Glomerular visceral epithelial cell (primary cell): ENCODE data around the gene TNFSF11.
"Not testable (repeated sequence)": the region's sequence is repeated elsewhere in the genome, so short reads cannot be mapped to it uniquely, and the experiment has no call there.

Experiments
- DNase-seq: peaks from one replicate; pipeline ENCODE4 v3.0.0-alpha.2; 2016; ENCODE audit errors: extremely low spot score

The TNFSF11 gene

DNA sequence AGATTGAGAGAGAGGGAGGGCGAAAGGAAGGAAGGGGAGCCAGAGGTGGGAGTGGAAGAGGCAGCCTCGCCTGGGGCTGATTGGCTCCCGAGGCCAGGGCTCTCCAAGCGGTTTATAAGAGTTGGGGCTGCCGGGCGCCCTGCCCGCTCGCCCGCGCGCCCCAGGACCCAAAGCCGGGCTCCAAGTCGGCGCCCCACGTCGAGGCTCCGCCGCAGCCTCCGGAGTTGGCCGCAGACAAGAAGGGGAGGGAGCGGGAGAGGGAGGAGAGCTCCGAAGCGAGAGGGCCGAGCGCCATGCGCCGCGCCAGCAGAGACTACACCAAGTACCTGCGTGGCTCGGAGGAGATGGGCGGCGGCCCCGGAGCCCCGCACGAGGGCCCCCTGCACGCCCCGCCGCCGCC, at the start of gene TNFSF11:
Gene TNFSF11 (plus strand): TSS at position 142 of the 400 bp plus-strand sequence. CDS start 152 bp downstream, at position 294.
- no peak for DNase-seq

- DNase-seq, result peak; percentile 74
Measured at GRCh38 chr13:42524487-42525034, 49.4 kb upstream of the TNFSF11 start.

DNA sequence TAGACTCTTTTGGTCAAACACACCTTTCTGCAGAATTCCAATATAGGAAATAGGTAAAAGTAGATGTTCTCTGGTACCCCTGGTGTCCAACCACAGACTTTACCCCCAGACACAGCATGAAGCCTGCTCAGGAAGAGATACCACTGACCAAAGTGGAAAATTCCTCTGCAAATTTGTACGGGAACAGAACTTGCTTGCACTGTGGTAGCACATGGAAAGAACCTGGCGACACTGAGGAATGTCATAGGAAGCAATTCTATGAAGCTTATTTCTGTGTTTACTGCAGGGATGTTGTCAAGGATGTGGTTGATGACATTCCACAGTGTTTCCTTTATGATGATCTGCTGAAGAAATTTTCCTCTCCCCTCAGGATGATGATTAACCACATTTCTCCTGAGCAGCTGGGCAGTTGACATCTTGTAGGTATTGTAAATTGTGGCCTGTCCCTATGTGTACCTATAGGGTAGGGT, 48.9 kb upstream of the TNFSF11 start:
- DNase-seq, result peak; percentile 89

DNA sequence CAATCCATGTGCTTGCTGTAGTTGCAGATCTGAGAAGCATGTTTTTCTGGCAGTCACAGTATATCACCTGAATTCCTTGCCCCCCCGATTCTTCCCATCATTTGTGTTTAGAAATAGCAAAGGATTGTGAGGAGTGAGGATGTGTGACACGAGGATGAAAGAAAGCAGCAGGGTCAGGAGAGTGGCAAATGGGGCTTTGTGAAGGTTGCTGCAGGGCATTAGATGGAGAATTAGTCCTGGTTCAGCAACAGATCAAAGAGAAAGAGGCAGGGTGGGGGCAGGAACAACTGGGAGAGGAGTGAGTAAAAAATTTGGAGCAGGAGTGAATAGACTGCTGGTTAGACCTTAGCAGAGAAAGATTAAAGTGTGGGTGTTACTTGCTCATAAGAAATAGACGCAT, 47.7 kb upstream of the TNFSF11 start:
- no peak for DNase-seq

DNA sequence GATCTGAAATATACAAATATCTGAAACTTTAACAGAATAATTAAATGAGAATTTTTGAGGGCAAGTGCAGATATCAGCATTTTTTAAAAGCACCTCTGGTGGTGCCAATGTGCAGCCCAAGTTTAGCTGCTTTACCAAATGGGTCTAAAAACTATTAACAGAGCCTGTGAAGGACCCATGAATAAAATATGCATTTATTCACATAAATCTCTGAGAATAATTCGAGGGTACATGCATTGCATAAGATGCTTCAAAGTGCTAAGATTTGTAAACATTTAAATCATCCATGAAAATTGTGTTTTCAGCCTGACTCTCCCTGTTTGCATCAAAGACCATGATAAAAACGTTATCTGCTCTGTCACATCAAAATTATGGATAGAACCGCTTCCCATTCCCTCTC, 47.1 kb upstream of the TNFSF11 start:
- DNase-seq, result no peak

GRCh38 chr13:42532561-42533335, 41.2 kb upstream of the TNFSF11 start:
- no peak for DNase-seq

- DNase-seq, result no peak
Measured at GRCh38 chr13:42533336-42533591, 40.7 kb upstream of the TNFSF11 start.

DNA sequence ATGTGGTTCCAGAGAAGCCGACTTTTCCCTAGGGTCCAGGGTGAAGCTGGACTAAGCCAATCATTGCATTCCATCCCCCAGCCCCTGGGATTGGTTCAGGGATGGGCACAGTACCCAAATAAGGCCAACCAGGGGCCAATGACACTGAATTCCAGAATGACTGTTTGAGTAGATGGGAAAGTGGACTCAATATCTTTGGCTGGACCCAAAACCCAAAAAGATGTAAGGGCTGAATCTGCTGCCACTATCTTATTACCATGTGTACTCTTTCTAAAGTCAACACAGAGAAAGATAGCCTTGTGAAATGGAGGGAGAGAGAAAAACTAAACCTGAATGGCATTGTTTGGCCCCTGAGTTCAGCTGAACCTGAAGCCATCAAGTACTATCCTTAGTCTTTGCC, 39.2 kb upstream of the TNFSF11 start:
- DNase-seq, result no peak

- no peak for DNase-seq
Measured at GRCh38 chr13:42538996-42539395, 35.0 kb upstream of the TNFSF11 start.

DNA sequence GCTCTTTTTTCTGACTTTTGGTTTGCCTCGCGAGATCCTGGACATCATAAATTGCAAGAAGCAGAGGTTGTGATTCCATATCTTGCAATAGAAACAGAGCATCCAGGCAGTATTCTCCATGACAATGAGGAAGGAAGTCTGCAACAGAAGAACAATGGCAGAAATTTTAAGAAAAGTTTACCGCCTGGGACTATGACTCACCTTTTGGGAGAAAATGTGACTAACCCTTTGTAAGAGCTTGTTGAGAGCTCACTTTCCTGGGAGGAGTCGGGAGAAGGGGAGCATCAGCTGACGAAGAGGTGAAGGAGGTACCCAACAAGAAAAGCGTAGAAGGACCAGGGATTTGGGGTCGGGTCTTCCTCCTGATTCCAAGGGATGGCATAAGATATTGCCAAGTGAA, 34.3 kb upstream of the TNFSF11 start:
- DNase-seq, result no peak

- no peak for DNase-seq
Measured at GRCh38 chr13:42543215-42543797, 30.6 kb upstream of the TNFSF11 start.

DNA sequence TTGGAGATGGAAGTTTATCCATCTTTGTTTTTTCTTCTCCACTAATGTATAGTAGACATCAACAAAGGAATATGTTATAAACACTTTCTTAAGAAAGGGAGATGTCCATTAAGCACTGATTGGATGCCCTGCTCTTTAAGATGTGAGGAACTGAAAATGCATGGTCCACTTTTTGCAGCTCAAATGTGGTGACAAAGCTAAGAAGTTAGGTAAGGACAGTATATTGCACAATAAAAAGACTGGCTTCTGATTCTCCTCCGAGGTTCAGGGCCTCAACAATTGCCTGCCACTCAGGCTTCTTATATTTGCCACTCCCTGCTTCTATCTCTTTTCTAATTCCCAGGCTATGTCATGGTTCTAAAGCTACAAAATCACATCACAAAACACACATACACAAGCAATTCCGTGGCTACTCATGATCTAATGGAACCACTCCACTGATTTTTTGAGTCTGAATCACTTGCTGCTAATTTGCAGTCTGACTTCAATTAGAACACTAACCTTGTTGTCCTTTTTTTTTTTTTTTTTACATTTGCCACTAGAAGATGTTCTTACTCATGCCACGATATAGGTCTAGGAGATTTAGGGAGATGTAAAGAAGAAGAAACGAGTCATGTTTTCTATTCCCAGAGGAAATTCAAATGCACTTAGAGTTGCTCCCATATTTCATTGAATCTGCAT, 29.6 kb upstream of the TNFSF11 start:
- DNase-seq, result no peak

DNA sequence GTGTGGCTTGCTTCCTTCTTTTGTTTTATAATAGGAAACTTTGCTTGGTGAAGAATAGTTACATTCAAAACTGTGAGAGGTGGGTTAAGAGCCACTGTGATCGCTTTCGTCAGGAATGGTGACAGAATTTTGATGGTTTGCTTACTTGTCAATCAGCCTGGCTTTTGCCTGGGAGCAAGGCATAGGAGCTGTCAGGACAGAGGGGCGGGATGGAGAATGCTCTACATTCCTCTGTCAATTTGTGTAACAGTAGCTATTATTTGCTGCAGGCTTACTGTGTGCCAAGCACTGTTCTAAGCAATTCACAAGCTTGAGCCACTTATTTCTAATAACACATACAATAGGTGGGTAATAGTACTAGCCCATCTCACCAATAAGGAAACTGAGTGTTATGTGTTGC, 28.1 kb upstream of the TNFSF11 start:
- DNase-seq, result no peak

DNA sequence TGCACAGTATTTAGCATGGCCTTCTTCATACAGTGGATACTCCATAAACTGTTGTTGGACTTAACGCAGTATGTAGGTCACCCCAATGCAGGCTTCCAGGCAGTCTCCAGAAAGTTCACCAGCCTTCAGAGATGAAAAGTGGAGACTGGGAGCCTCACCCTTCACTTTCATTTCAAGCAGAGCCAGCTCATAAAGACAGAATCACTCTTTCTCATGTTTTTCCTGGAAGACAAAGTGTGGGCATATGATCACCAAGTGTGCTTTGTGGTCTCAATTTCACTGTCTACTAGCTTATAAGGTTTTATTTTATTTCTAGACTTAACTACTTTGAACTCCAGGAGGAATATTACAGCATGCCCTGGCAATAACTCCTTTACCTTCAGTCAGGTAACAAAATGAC, 26.3 kb upstream of the TNFSF11 start:
- no peak for DNase-seq

DNA sequence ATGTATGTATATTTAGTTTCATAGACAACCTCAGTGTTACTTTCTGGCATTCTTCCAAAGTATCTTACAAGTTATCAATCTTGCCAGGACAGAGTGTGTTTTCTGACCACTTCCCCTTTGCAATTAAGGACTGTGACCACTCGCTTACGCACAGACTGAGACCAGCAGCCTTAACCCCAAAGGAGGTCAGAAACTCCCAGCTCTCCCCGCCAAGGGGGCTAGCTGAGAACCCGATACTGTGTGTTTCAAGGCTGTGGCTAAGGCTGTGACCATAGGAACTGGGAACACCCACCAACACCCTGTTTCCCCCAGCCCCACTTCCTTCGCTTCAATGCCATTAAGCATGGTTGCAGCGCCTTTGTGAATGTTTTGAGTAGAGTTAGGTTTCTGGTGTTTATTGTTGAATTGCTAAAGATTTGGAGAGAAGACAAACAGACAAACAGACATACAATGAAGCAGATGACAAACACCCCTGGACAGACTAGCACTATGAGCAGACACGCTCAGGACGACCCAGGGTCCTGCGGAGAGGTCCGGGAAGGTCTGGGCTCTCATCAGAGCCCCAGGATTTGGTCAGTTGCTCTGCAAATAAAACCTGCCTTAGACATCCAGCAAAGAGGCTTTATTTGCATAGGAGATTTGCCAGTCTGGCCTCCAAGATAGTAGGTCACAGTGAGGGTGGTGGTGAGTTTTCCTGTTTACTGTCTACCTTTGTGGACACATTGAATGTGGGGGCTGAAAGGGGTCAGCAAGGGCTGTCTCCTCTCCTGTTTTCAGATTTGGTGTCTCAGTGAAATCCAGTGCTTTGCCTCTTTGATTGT, 25.0 kb upstream of the TNFSF11 start:
- no peak for DNase-seq

GRCh38 chr13:42549552-42549936, 24.4 kb upstream of the TNFSF11 start:
- no peak for DNase-seq

DNA sequence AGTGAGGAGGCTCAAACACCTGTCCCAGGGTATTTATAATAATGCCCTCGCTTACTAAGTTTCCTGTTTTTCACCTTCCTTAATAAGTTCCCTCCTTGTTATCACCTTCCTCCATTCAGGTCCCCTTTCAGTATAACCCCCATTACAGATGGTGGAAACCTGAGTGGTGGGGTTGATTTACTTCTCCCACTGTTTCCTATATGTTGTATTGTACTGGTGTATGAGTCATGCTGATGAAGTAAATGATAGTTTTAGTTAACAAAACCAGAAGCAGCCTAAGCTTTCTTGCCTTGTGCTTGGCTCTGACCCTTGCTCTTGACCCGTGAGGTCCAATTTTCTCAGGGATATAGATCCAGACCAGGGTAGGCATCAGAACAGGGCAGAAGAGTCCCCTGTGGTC, 22.3 kb upstream of the TNFSF11 start:
- no peak for DNase-seq

- DNase-seq, result peak; percentile 13
Measured at GRCh38 chr13:42553098-42554046, 20.6 kb upstream of the TNFSF11 start.

- DNase-seq, result no peak
Measured at GRCh38 chr13:42559057-42559456, 14.9 kb upstream of the TNFSF11 start.

- not testable (repeated sequence) for DNase-seq
Measured at GRCh38 chr13:42559573-42560218, 14.3 kb upstream of the TNFSF11 start.
